Measurements from ENCODE around the gene GULP1. TPM values are rescaled to one million over a fixed set of nuclear protein-coding genes. Genes with fewer than 3 reads are reported as not detected.
A peak's percentile ranks its signal among the peaks of the same experiment; 100 is the strongest.

Gene GULP1
- total RNA-seq, 1 experiment from 2014 or later: 75.1 TPM

DNA sequence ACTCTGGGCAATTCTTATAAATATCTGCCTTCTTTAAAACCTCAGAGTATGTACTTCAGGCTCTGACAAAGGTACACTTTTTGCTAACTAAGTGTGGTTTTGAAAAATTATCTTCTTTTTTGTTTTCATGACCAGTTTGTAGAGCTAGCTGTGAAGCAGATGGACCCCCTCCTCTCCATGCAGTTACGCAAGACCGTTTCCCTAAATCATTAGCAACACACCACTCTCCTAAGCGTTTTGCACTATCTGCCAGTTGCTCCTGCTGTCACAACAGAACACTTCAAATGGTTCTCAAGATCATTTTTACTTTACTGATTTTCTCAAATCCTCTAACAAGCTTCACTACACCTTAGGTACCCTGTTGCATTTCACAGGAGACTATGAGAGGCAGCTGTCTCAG, 53.3 kb downstream of the GULP1 start (continued):
- TF ChIP-seq, protein P1, sequence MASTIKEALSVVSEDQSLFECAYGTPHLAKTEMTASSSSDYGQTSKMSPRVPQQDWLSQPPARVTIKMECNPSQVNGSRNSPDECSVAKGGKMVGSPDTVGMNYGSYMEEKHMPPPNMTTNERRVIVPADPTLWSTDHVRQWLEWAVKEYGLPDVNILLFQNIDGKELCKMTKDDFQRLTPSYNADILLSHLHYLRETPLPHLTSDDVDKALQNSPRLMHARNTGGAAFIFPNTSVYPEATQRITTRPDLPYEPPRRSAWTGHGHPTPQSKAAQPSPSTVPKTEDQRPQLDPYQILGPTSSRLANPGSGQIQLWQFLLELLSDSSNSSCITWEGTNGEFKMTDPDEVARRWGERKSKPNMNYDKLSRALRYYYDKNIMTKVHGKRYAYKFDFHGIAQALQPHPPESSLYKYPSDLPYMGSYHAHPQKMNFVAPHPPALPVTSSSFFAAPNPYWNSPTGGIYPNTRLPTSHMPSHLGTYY (CRISPR knock-in tag; IDR thresholded peaks at IDR 0.05): no peak
- no peak for TF ChIP-seq FOXP1 (CRISPR knock-in tag; IDR thresholded peaks at IDR 0.05; ENCODE audit: borderline replicate concordance)
- TF ChIP-seq SOX15 (CRISPR knock-in tag; IDR thresholded peaks at IDR 0.05): no peak
- no peak for TF ChIP-seq CBFB (CRISPR knock-in tag; IDR thresholded peaks at IDR 0.05; ENCODE audit: low read depth)
- TF ChIP-seq ZNF232 (CRISPR knock-in tag; IDR thresholded peaks at IDR 0.05): no peak
- TF ChIP-seq ZNF423 (CRISPR knock-in tag; IDR thresholded peaks at IDR 0.05): no peak

GRCh38 chr2:188345426-188345825, 53.8 kb downstream of the GULP1 start:
- H3K4me3 Mint-ChIP-seq: no peak overlapping the region
- CTCF ChIA-PET: interaction anchor here (0.9 kb wide), 1 partner anchor 53 kb away, joined by 3 read pairs; the partner anchor contains the start of gene GULP1
- peaks cover 45% of the 10 kb centered on the region for H3K4me1 Mint-ChIP-seq
- POLR2A ChIA-PET: no interaction called here
- H3K9me3 Mint-ChIP-seq: no peaks in the 10 kb centered on the region
- ATAC-seq: no peak
- no peak for TF ChIP-seq IRF1 (CRISPR knock-in tag; IDR thresholded peaks at IDR 0.05)
- DNase-seq (ENCODE audit: low spot score): no peak
- H3K27ac Mint-ChIP-seq: peak overlapping the region; percentile 79
- no peaks in the 10 kb centered on the region for H3K27me3 Mint-ChIP-seq (ENCODE audit: low read depth)
- 0 out of 2 replicates have a peak, but pooled peaks cover 3% of the 10 kb centered on the region for H3K36me3 Mint-ChIP-seq

- Mint-ChIP-seq H3K27ac (no peak overlapping the region), H3K36me3 (0 out of 2 replicates have a peak, but pooled peaks cover 3% of the 10 kb centered on the region), H3K27me3 (ENCODE audit: low read depth) (no peaks in the 10 kb centered on the region), H3K4me3 (no peak overlapping the region), H3K9me3 (no peaks in the 10 kb centered on the region), H3K4me1 (peaks cover 45% of the 10 kb centered on the region)
- ChIA-PET CTCF (interaction anchor here (0.9 kb wide), 1 partner anchor 54 kb away, joined by 3 read pairs; the partner anchor contains the start of gene GULP1), POLR2A (no interaction called here)
- no peak for ATAC-seq
- DNase-seq (ENCODE audit: low spot score): no peak
- TF ChIP-seq IRF2 (CRISPR knock-in tag; IDR thresholded peaks at IDR 0.05; ENCODE audit: borderline replicate concordance, low read depth) (no peak), SOX15 (CRISPR knock-in tag; IDR thresholded peaks at IDR 0.05) (no peak)
- TF ChIP-seq, protein P2, sequence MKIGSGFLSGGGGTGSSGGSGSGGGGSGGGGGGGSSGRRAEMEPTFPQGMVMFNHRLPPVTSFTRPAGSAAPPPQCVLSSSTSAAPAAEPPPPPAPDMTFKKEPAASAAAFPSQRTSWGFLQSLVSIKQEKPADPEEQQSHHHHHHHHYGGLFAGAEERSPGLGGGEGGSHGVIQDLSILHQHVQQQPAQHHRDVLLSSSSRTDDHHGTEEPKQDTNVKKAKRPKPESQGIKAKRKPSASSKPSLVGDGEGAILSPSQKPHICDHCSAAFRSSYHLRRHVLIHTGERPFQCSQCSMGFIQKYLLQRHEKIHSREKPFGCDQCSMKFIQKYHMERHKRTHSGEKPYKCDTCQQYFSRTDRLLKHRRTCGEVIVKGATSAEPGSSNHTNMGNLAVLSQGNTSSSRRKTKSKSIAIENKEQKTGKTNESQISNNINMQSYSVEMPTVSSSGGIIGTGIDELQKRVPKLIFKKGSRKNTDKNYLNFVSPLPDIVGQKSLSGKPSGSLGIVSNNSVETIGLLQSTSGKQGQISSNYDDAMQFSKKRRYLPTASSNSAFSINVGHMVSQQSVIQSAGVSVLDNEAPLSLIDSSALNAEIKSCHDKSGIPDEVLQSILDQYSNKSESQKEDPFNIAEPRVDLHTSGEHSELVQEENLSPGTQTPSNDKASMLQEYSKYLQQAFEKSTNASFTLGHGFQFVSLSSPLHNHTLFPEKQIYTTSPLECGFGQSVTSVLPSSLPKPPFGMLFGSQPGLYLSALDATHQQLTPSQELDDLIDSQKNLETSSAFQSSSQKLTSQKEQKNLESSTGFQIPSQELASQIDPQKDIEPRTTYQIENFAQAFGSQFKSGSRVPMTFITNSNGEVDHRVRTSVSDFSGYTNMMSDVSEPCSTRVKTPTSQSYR (CRISPR knock-in tag; IDR thresholded peaks at IDR 0.05): no peak
Observed at GRCh38 chr2:188345831-188346458, 54.3 kb downstream of the GULP1 start.

DNA sequence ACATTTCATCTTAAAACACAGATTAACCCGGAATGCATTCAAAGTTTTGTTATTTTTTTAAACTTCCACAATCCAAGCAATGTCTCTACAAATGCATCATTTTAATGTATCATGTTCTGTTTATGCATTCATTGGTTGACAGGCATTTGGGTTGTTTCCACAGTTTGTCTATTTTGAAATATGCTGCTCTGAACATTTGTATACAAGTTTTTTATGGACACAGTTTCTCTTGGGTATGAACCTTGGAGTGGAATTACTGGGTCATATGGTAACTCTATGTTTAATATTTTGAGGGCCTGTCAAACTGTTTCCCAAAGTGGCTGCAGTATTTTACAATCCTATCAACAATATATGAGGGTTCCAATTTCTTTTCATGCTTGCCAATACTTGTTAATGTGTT, 57.3 kb downstream of the GULP1 start:
- no peaks in the 10 kb centered on the region for H3K27me3 Mint-ChIP-seq (ENCODE audit: low read depth)
- H3K27ac Mint-ChIP-seq: peak overlapping the region; percentile 29; the same call in 1 of the 2 replicates
- no peaks in the 10 kb centered on the region for H3K9me3 Mint-ChIP-seq
- no peak overlapping the region for H3K4me3 Mint-ChIP-seq
- H3K36me3 Mint-ChIP-seq: no peaks in the 10 kb centered on the region
- ChIA-PET CTCF (no interaction called here), POLR2A (no interaction called here)
- DNase-seq (ENCODE audit: low spot score) (no peak), ATAC-seq (no peak)
- peaks cover 36% of the 10 kb centered on the region for H3K4me1 Mint-ChIP-seq
- TF ChIP-seq SOX15 (CRISPR knock-in tag; IDR thresholded peaks at IDR 0.05) (no peak), GTF2I (CRISPR knock-in tag; conservative IDR thresholded peaks at IDR 0.05) (no peak), CBFB (CRISPR knock-in tag; IDR thresholded peaks at IDR 0.05; ENCODE audit: low read depth) (no peak), ATF1 (CRISPR knock-in tag; IDR thresholded peaks at IDR 0.05) (no peak), IRF1 (CRISPR knock-in tag; IDR thresholded peaks at IDR 0.05) (no peak), RORB (CRISPR knock-in tag; IDR thresholded peaks at IDR 0.05) (no peak), MXD4 (CRISPR knock-in tag; IDR thresholded peaks at IDR 0.05; ENCODE audit: borderline replicate concordance) (no peak)
- TF ChIP-seq, protein P3, sequence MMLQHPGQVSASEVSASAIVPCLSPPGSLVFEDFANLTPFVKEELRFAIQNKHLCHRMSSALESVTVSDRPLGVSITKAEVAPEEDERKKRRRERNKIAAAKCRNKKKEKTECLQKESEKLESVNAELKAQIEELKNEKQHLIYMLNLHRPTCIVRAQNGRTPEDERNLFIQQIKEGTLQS (CRISPR knock-in tag; conservative IDR thresholded peaks at IDR 0.05): no peak
- TF ChIP-seq, protein P4, sequence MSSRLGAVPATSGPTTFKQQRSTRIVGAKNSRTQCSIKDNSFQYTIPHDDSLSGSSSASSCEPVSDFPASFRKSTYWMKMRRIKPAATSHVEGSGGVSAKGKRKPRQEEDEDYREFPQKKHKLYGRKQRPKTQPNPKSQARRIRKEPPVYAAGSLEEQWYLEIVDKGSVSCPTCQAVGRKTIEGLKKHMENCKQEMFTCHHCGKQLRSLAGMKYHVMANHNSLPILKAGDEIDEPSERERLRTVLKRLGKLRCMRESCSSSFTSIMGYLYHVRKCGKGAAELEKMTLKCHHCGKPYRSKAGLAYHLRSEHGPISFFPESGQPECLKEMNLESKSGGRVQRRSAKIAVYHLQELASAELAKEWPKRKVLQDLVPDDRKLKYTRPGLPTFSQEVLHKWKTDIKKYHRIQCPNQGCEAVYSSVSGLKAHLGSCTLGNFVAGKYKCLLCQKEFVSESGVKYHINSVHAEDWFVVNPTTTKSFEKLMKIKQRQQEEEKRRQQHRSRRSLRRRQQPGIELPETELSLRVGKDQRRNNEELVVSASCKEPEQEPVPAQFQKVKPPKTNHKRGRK (CRISPR knock-in tag; IDR thresholded peaks at IDR 0.05; ENCODE audit: borderline replicate concordance): no peak
- TF ChIP-seq, protein P5, sequence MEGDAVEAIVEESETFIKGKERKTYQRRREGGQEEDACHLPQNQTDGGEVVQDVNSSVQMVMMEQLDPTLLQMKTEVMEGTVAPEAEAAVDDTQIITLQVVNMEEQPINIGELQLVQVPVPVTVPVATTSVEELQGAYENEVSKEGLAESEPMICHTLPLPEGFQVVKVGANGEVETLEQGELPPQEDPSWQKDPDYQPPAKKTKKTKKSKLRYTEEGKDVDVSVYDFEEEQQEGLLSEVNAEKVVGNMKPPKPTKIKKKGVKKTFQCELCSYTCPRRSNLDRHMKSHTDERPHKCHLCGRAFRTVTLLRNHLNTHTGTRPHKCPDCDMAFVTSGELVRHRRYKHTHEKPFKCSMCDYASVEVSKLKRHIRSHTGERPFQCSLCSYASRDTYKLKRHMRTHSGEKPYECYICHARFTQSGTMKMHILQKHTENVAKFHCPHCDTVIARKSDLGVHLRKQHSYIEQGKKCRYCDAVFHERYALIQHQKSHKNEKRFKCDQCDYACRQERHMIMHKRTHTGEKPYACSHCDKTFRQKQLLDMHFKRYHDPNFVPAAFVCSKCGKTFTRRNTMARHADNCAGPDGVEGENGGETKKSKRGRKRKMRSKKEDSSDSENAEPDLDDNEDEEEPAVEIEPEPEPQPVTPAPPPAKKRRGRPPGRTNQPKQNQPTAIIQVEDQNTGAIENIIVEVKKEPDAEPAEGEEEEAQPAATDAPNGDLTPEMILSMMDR (IDR thresholded peaks at IDR 0.05): no peak
- TF ChIP-seq, protein P6, sequence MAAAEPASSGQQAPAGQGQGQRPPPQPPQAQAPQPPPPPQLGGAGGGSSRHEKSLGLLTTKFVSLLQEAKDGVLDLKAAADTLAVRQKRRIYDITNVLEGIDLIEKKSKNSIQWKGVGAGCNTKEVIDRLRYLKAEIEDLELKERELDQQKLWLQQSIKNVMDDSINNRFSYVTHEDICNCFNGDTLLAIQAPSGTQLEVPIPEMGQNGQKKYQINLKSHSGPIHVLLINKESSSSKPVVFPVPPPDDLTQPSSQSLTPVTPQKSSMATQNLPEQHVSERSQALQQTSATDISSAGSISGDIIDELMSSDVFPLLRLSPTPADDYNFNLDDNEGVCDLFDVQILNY (CRISPR knock-in tag; IDR thresholded peaks at IDR 0.05): no peak

Data from WTC11 (cell line).